ENCODE data around the gene RPL10. TPM values are rescaled to one million over a fixed set of nuclear protein-coding genes. Genes with fewer than 3 reads are reported as not detected.

Gene RPL10
- total RNA-seq, 6 experiments from 2014 or later: 899 to 1,899 (median 1,157) TPM

GRCh38 chrX:154401045-154401799 is 3.0 kb downstream of the RPL10 start:
- ATAC-seq: peak; percentile 5 to 25 (median 16)
- TF ChIP-seq CTCF (IDR thresholded peaks at IDR 0.05): no peak
- TF ChIP-seq POLR2A (IDR thresholded peaks at IDR 0.05): no peak
- H3K27me3 ChIP-seq: no peaks in the 10 kb centered on the region
- intact Hi-C loops (cut with DNase I): loop anchor here in 1 of 2 donors (5.0 kb wide), 1 partner anchor 131 kb away; no protein-coding TSS in a partner anchor
- H3K4me3 ChIP-seq: no peak overlapping the region
- peak overlapping the region in 1 of 3 donors; percentile 43 for H3K27ac ChIP-seq
- H3K36me3 ChIP-seq: peaks cover 0 to 18% (median 4%) of the 10 kb centered on the region in 4 donors
- no peaks in the 10 kb centered on the region for H3K9me3 ChIP-seq
- DNase-seq: peak in 2 of 3 donors; percentile 62 to 70
- 22% methylated on average over 5 of the region's 6 CpGs for WGBS (ENCODE audit: insufficient coverage, low coverage, low lambda C conversion rate, missing lambda C conversion rate)
- peaks cover 0 to 25% (median 6%) of the 10 kb centered on the region in 4 donors for H3K4me1 ChIP-seq

- WGBS (ENCODE audit: insufficient coverage, low coverage, low lambda C conversion rate, missing lambda C conversion rate): 33% methylated on average over 2 of the region's 6 CpGs
- DNase-seq (no peak), ATAC-seq (no peak)
- Histone ChIP-seq H3K9me3 (no peaks in the 10 kb centered on the region), H3K27ac (no peak overlapping the region), H3K27me3 (no peaks in the 10 kb centered on the region), H3K36me3 (peaks cover 0 to 18% (median 4%) of the 10 kb centered on the region in 4 donors), H3K4me1 (peaks cover 0 to 25% (median 6%) of the 10 kb centered on the region in 4 donors), H3K4me3 (no peak overlapping the region)
- intact Hi-C loops (cut with DNase I): loop anchor here in 1 of 2 donors (5.0 kb wide), 1 partner anchor 130 kb away; no protein-coding TSS in a partner anchor
- TF ChIP-seq CTCF (IDR thresholded peaks at IDR 0.05): no peak
- no peak for TF ChIP-seq POLR2A (IDR thresholded peaks at IDR 0.05)
These were observed 3.9 kb downstream of the RPL10 start for GRCh38 chrX:154401918-154402621.

DNA sequence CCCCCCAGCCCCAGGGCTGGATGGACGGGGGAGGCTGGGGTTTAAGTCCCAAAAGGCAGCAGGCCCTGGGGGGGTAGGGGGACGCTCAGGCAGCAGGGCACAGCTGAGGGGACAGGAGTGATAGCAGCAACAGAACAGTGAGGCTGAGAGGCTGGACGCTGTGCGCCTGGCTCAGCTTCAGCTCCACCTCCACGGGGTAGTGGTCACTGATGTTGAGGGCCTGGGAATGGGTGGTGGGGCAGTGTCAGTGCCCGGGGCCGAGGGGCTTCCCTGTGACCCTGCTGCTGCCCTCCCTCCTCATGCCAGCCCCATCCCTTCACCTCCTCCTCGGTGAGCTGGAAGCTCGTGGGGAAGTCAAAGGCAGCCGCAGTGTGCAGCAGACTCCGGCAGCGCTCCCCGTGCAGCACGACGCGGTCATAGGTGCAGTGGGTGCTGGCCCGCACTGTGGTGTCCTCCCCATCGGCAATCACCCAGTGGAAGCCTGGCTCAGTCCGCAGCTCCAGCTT is 4.5 kb downstream of the RPL10 start:
- intact Hi-C loops (cut with DNase I): loop anchor here in 1 of 2 donors (5.0 kb wide), 1 partner anchor 130 kb away; no protein-coding TSS in a partner anchor
- H3K27me3 ChIP-seq: no peaks in the 10 kb centered on the region
- 46% methylated on average over 3 of the region's 19 CpGs for WGBS (ENCODE audit: insufficient coverage, low coverage, low lambda C conversion rate, missing lambda C conversion rate)
- peaks cover 0 to 25% (median 6%) of the 10 kb centered on the region in 4 donors for H3K4me1 ChIP-seq
- DNase-seq (no peak), ATAC-seq (no peak)
- TF ChIP-seq POLR2A (IDR thresholded peaks at IDR 0.05) (no peak), CTCF (IDR thresholded peaks at IDR 0.05) (no peak)
- H3K27ac ChIP-seq: no peak overlapping the region
- H3K36me3 ChIP-seq: peaks cover 0 to 18% (median 4%) of the 10 kb centered on the region in 4 donors
- H3K4me3 ChIP-seq: no peak overlapping the region
- no peaks in the 10 kb centered on the region for H3K9me3 ChIP-seq

DNA sequence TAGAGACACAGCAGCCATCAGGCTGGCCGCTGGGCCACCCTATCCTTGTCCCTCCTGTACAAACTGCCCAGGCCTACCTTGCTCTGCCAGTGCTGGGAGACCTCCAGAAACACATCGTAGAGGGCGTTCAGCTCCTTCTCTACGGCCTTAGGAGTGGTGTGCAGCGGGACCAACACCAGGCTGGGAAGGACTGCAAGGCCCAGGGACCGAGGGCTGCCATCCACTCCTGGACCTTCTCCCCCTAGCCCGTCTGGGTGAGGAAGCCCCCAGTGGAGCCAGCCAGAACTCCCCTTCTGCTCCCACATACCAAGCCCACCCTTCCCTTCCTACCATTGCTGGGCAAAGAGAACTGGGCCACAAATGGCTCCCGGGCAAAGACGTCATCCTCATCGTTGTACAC is 5.0 kb downstream of the RPL10 start:
- Histone ChIP-seq H3K36me3 (peaks cover 0 to 18% (median 4%) of the 10 kb centered on the region in 4 donors), H3K27ac (no peak overlapping the region), H3K4me1 (peaks cover 0 to 25% (median 6%) of the 10 kb centered on the region in 4 donors), H3K4me3 (no peak overlapping the region), H3K27me3 (no peaks in the 10 kb centered on the region), H3K9me3 (no peaks in the 10 kb centered on the region)
- 100% methylated on average over 2 of the region's 10 CpGs for WGBS (ENCODE audit: insufficient coverage, low coverage, low lambda C conversion rate, missing lambda C conversion rate)
- no peak for DNase-seq
- ATAC-seq: no peak
- no peak for TF ChIP-seq POLR2A (IDR thresholded peaks at IDR 0.05)
- no peak for TF ChIP-seq CTCF (IDR thresholded peaks at IDR 0.05)
- intact Hi-C loops (cut with DNase I): loop anchor here in 1 of 2 donors (5.0 kb wide), 1 partner anchor 129 kb away; no protein-coding TSS in a partner anchor

All from right lobe of liver (tissue), 6 donors.